Duodenal mucosa (tissue), 2 donors: ENCODE data around the gene TARBP1.
A peak's percentile ranks its signal among the peaks of the same experiment; 100 is the strongest.
"Not testable (repeated sequence)": the region's sequence is repeated elsewhere in the genome, so short reads cannot be mapped to it uniquely, and the experiment has no call there.

Source experiments
- H3K27ac ChIP-seq: one replicate; pipeline ENCODE4 v1.7.0; 2013; ENCODE audit warnings: low read depth, low read length
- H3K27me3 ChIP-seq, 2 donors: one replicate each; pipeline ENCODE4 v1.7.0; 2013; ENCODE audit warnings: low read length in 2 of 2, control low read depth in 1 of 2; ENCODE audit not compliant: insufficient read depth in 2 of 2, control insufficient read depth in 1 of 2
- H3K36me3 ChIP-seq, 2 donors: one replicate each; pipeline ENCODE4 v1.7.0; 2013; ENCODE audit warnings: low read length in 2 of 2, control low read depth in 1 of 2; ENCODE audit not compliant: insufficient read depth in 2 of 2, control insufficient read depth in 1 of 2
- H3K4me1 ChIP-seq, 2 donors: one replicate each; pipeline ENCODE4 v1.7.0; 2013; ENCODE audit warnings: low read length in 2 of 2, control low read depth in 1 of 2; ENCODE audit not compliant: insufficient read depth in 2 of 2, control insufficient read depth in 1 of 2
- H3K4me3 ChIP-seq, 2 donors: one replicate each; pipeline ENCODE4 v1.7.0; 2013; ENCODE audit warnings: low read length in 2 of 2, low read depth in 1 of 2
- H3K9ac ChIP-seq, 2 donors: one replicate each; pipeline ENCODE4 v1.7.0; 2013; ENCODE audit warnings: low read length in 2 of 2, low read depth in 1 of 2
- H3K9me3 ChIP-seq, 2 donors: one replicate each; pipeline ENCODE4 v1.7.0; 2013; ENCODE audit warnings: low read length in 2 of 2, control low read depth in 1 of 2; ENCODE audit not compliant: control insufficient read depth in 1 of 2

Gene TARBP1

GRCh38 chr1:234398849-234399381 is 80.1 kb downstream of the TARBP1 start:
- H3K9me3 ChIP-seq, result no peaks in the 10 kb centered on the region
- H3K27ac ChIP-seq, result no peak overlapping the region
- H3K4me3 ChIP-seq, result peak overlapping the region; percentile 13 to 58
- H3K36me3 ChIP-seq, result peaks cover 3 to 5% of the 10 kb centered on the region in 2 donors
- peaks cover 0 to 18% of the 10 kb centered on the region in 2 donors for H3K4me1 ChIP-seq
- H3K27me3 ChIP-seq, result no peaks in the 10 kb centered on the region
- no peak overlapping the region for H3K9ac ChIP-seq

GRCh38 chr1:234397732-234398131 is 81.2 kb downstream of the TARBP1 start:
- Histone ChIP-seq H3K27me3 (no peaks in the 10 kb centered on the region), H3K9me3 (no peaks in the 10 kb centered on the region), H3K4me3 (no peak overlapping the region), H3K27ac (no peak overlapping the region), H3K36me3 (peaks cover 5 to 9% of the 10 kb centered on the region in 2 donors), H3K9ac (no peak overlapping the region), H3K4me1 (peaks cover 0 to 18% of the 10 kb centered on the region in 2 donors)

GRCh38 chr1:234396871-234397270 is 82.1 kb downstream of the TARBP1 start:
- no peak overlapping the region for H3K27ac ChIP-seq
- H3K9me3 ChIP-seq, result no peaks in the 10 kb centered on the region
- H3K4me3 ChIP-seq, result no peak overlapping the region
- peaks cover 0 to 18% of the 10 kb centered on the region in 2 donors for H3K4me1 ChIP-seq
- H3K9ac ChIP-seq, result no peak overlapping the region
- peaks cover 5 to 16% of the 10 kb centered on the region in 2 donors for H3K36me3 ChIP-seq
- no peaks in the 10 kb centered on the region for H3K27me3 ChIP-seq

- Histone ChIP-seq H3K4me3 (no peak overlapping the region), H3K27me3 (no peaks in the 10 kb centered on the region), H3K9ac (no peak overlapping the region), H3K4me1 (peaks cover 0 to 11% of the 10 kb centered on the region in 2 donors), H3K36me3 (peaks cover 5 to 20% of the 10 kb centered on the region in 2 donors), H3K27ac (no peak overlapping the region), H3K9me3 (no peaks in the 10 kb centered on the region)
Measured at GRCh38 chr1:234396092-234396491, 82.9 kb downstream of the TARBP1 start.

GRCh38 chr1:234395297-234395696 is 83.7 kb downstream of the TARBP1 start:
- Histone ChIP-seq H3K4me3 (no peak overlapping the region), H3K36me3 (peaks cover 5 to 20% of the 10 kb centered on the region in 2 donors), H3K9me3 (no peaks in the 10 kb centered on the region), H3K27ac (no peak overlapping the region), H3K9ac (no peak overlapping the region), H3K4me1 (peaks cover 0 to 3% of the 10 kb centered on the region in 2 donors), H3K27me3 (no peaks in the 10 kb centered on the region)

- Histone ChIP-seq H3K9me3 (no peaks in the 10 kb centered on the region), H3K36me3 (peaks cover 5 to 23% of the 10 kb centered on the region in 2 donors), H3K27me3 (no peaks in the 10 kb centered on the region), H3K9ac (no peak overlapping the region), H3K4me1 (no peaks in the 10 kb centered on the region), H3K27ac (no peak overlapping the region), H3K4me3 (no peak overlapping the region)
Measured at GRCh38 chr1:234393190-234393589, 85.8 kb downstream of the TARBP1 start.

- Histone ChIP-seq H3K9ac (no peak overlapping the region), H3K4me1 (no peaks in the 10 kb centered on the region), H3K27me3 (no peaks in the 10 kb centered on the region), H3K36me3 (peaks cover 0 to 20% of the 10 kb centered on the region in 2 donors), H3K9me3 (no peaks in the 10 kb centered on the region), H3K27ac (no peak overlapping the region), H3K4me3 (no peak overlapping the region)
Measured at GRCh38 chr1:234388094-234388493, 90.9 kb downstream of the TARBP1 start.

GRCh38 chr1:234386122-234386521 is 92.9 kb downstream of the TARBP1 start:
- Histone ChIP-seq H3K27me3 (no peaks in the 10 kb centered on the region), H3K4me3 (no peak overlapping the region), H3K4me1 (no peaks in the 10 kb centered on the region), H3K27ac (no peak overlapping the region), H3K36me3 (peaks cover 0 to 16% of the 10 kb centered on the region in 2 donors), H3K9me3 (no peaks in the 10 kb centered on the region), H3K9ac (no peak overlapping the region)

GRCh38 chr1:234381699-234382555 is 97.1 kb downstream of the TARBP1 start:
- Histone ChIP-seq H3K27me3 (no peaks in the 10 kb centered on the region), H3K27ac (no peak overlapping the region), H3K4me3 (no peak overlapping the region), H3K4me1 (no peaks in the 10 kb centered on the region), H3K36me3 (peaks cover 6 to 35% of the 10 kb centered on the region in 2 donors), H3K9ac (no peak overlapping the region), H3K9me3 (no peaks in the 10 kb centered on the region)

GRCh38 chr1:234379591-234380109 is 99.3 kb downstream of the TARBP1 start:
- not testable (repeated sequence) for H3K4me3 ChIP-seq, H3K9ac ChIP-seq, H3K9me3 ChIP-seq, H3K27me3 ChIP-seq, H3K4me1 ChIP-seq, H3K27ac ChIP-seq
- H3K36me3 ChIP-seq, result peaks cover 14 to 50% of the 10 kb centered on the region in 2 donors
